ENCODE results near the gene PRKG1. TPM values are rescaled to one million over a fixed set of nuclear protein-coding genes. Genes with fewer than 3 reads are reported as not detected.

Gene PRKG1
- total RNA-seq, 1 experiment from 2014 or later: 16.5 TPM

DNA sequence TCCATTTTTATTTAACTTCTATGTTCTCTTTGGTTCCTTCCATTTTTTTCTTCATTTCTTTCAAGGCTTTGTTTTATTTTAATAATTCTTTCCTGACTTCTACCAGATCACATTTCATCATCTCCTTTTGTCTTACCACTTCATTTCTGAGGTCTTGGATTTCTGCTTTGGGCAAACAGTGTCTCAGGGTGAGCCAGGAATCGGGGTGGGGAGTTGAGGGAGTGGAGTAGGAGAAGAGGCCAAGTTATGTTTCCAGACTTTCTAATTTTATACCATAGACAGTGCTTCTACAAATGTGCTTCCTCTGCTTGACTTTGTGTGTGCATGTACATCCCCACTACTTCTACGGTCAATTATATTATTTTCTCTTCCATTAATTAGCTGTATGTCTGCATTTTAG is 112.1 kb downstream of the PRKG1 start (continued):
- TF ChIP-seq JUN (CRISPR knock-in tag; IDR thresholded peaks at IDR 0.05) (no peak), CBFB (CRISPR knock-in tag; IDR thresholded peaks at IDR 0.05; ENCODE audit: low read depth) (no peak)
- TF ChIP-seq, protein P1, sequence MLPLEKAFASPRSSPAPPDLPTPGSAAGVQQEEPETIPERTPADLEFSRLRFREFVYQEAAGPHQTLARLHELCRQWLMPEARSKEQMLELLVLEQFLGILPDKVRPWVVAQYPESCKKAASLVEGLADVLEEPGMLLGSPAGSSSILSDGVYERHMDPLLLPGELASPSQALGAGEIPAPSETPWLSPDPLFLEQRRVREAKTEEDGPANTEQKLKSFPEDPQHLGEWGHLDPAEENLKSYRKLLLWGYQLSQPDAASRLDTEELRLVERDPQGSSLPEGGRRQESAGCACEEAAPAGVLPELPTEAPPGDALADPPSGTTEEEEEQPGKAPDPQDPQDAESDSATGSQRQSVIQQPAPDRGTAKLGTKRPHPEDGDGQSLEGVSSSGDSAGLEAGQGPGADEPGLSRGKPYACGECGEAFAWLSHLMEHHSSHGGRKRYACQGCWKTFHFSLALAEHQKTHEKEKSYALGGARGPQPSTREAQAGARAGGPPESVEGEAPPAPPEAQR (CRISPR knock-in tag; IDR thresholded peaks at IDR 0.05): no peak

DNA sequence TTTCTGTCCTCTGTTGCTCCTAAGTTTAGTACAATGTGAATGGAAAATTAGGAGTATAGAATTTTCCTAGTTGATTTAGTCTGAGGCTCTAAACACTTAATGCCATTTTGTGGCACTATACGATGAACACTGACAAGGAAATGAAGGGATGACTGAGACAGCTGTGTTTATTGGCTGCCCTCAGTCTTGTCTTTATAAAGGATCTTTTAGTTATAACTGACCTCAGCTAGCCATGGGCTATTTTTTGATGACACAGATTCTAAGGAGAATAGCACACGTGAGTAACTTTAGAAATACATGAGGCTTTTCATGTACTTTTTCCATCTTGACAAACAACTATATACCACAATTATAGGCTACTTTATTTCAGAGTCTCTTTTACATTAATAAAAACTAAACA is 113.7 kb downstream of the PRKG1 start:
- CTCF ChIA-PET: no interaction called here
- H3K27ac Mint-ChIP-seq: no peak overlapping the region
- H3K36me3 Mint-ChIP-seq: no peaks in the 10 kb centered on the region
- POLR2A ChIA-PET: interaction anchor here (0.6 kb wide), 1 partner anchor 70 kb away, joined by 3 read pairs; no protein-coding TSS in a partner anchor
- no peaks in the 10 kb centered on the region for H3K27me3 Mint-ChIP-seq (ENCODE audit: low read depth)
- DNase-seq (ENCODE audit: low spot score) (no peak), ATAC-seq (no peak)
- H3K4me1 Mint-ChIP-seq: peaks cover 13% of the 10 kb centered on the region
- TF ChIP-seq, protein P2, sequence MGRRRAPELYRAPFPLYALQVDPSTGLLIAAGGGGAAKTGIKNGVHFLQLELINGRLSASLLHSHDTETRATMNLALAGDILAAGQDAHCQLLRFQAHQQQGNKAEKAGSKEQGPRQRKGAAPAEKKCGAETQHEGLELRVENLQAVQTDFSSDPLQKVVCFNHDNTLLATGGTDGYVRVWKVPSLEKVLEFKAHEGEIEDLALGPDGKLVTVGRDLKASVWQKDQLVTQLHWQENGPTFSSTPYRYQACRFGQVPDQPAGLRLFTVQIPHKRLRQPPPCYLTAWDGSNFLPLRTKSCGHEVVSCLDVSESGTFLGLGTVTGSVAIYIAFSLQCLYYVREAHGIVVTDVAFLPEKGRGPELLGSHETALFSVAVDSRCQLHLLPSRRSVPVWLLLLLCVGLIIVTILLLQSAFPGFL (CRISPR knock-in tag; IDR thresholded peaks at IDR 0.05; ENCODE audit: borderline replicate concordance): no peak
- TF ChIP-seq, protein P3, sequence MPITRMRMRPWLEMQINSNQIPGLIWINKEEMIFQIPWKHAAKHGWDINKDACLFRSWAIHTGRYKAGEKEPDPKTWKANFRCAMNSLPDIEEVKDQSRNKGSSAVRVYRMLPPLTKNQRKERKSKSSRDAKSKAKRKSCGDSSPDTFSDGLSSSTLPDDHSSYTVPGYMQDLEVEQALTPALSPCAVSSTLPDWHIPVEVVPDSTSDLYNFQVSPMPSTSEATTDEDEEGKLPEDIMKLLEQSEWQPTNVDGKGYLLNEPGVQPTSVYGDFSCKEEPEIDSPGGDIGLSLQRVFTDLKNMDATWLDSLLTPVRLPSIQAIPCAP (CRISPR knock-in tag; IDR thresholded peaks at IDR 0.05): no peak
- no peak for TF ChIP-seq SMAD3 (CRISPR knock-in tag; IDR thresholded peaks at IDR 0.05; ENCODE audit: borderline replicate concordance)
- TF ChIP-seq, protein P4, sequence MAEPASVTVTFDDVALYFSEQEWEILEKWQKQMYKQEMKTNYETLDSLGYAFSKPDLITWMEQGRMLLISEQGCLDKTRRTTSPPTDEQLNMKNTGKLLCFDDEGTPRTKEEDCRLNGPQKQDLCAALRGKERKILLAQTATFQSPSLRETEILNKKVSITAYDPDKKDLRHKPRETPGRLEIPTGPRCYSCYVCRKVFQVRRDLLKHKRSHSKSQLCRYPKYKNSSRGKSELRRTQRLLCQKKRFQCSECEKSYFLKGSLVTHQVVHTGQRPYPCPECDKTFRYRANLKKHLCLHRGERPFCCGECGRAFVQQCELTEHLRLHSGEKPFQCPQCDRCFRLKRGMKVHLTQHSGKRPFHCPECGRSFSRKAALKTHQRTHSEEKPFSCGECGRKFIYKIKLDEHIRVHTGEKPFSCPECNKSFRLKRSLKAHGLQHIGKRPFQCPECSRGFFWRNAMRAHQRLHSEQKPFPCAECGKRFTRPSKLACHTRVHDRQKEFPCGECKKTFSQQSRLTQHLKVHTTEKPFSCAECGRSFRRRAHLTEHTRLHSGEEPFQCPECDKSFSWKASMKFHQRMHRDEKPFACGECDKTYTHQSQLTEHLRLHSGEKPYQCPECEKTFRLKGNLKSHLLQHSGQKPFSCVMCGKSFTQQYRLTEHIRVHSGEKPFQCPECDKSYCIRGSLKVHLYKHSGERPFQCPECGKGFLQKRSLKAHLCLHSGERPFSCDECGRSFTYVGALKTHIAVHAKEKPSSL (CRISPR knock-in tag; conservative IDR thresholded peaks at IDR 0.05): no peak
- TF ChIP-seq NFYB (CRISPR knock-in tag; conservative IDR thresholded peaks at IDR 0.05; ENCODE audit: low read depth): no peak
- TF ChIP-seq, protein P5, sequence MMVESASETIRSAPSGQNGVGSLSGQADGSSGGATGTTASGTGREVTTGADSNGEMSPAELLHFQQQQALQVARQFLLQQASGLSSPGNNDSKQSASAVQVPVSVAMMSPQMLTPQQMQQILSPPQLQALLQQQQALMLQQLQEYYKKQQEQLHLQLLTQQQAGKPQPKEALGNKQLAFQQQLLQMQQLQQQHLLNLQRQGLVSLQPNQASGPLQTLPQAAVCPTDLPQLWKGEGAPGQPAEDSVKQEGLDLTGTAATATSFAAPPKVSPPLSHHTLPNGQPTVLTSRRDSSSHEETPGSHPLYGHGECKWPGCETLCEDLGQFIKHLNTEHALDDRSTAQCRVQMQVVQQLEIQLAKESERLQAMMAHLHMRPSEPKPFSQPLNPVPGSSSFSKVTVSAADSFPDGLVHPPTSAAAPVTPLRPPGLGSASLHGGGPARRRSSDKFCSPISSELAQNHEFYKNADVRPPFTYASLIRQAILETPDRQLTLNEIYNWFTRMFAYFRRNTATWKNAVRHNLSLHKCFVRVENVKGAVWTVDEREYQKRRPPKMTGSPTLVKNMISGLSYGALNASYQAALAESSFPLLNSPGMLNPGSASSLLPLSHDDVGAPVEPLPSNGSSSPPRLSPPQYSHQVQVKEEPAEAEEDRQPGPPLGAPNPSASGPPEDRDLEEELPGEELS (CRISPR knock-in tag; IDR thresholded peaks at IDR 0.05): no peak
- TF ChIP-seq ELF4 (CRISPR knock-in tag; IDR thresholded peaks at IDR 0.05; ENCODE audit: low read depth): no peak
- TF ChIP-seq TEAD4 (CRISPR knock-in tag; IDR thresholded peaks at IDR 0.05): no peak
- H3K9me3 Mint-ChIP-seq: no peaks in the 10 kb centered on the region
- H3K4me3 Mint-ChIP-seq: no peak overlapping the region

DNA sequence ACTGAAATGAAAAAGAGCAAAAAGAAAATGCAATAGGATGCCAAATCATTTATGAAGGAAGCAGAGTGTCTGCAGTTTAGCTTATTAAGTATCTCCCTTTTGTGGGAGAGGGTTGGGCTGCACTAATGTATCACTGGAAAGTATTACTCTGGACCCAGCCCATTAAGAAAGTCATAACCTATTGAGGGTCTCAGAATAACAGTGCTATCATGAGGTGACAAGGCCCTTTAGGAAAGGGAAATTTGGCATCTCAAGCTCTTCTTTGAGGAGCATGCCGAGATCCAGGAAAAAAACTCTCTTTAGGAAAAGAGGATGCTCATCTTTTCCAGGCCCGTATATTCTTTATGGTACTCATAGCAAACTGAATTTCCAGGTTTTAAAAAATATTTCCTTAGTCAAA is 114.6 kb downstream of the PRKG1 start:
- Mint-ChIP-seq H3K4me1 (peaks cover 14% of the 10 kb centered on the region), H3K4me3 (no peak overlapping the region), H3K27ac (no peak overlapping the region), H3K36me3 (no peaks in the 10 kb centered on the region), H3K9me3 (no peaks in the 10 kb centered on the region), H3K27me3 (ENCODE audit: low read depth) (no peaks in the 10 kb centered on the region)
- no peak for DNase-seq (ENCODE audit: low spot score)
- POLR2A ChIA-PET: no interaction called here
- CTCF ChIA-PET: no interaction called here
- ATAC-seq: no peak
- TF ChIP-seq, protein P6, sequence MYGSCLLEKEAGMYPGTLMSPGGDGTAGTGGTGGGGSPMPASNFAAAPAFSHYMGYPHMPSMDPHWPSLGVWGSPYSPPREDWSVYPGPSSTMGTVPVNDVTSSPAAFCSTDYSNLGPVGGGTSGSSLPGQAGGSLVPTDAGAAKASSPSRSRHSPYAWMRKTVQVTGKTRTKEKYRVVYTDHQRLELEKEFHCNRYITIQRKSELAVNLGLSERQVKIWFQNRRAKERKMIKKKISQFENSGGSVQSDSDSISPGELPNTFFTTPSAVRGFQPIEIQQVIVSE (CRISPR knock-in tag; IDR thresholded peaks at IDR 0.05; ENCODE audit: borderline replicate concordance): no peak
- TF ChIP-seq, protein P7, sequence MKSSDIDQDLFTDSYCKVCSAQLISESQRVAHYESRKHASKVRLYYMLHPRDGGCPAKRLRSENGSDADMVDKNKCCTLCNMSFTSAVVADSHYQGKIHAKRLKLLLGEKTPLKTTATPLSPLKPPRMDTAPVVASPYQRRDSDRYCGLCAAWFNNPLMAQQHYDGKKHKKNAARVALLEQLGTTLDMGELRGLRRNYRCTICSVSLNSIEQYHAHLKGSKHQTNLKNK (CRISPR knock-in tag; IDR thresholded peaks at IDR 0.05): no peak
- TF ChIP-seq, protein P8, sequence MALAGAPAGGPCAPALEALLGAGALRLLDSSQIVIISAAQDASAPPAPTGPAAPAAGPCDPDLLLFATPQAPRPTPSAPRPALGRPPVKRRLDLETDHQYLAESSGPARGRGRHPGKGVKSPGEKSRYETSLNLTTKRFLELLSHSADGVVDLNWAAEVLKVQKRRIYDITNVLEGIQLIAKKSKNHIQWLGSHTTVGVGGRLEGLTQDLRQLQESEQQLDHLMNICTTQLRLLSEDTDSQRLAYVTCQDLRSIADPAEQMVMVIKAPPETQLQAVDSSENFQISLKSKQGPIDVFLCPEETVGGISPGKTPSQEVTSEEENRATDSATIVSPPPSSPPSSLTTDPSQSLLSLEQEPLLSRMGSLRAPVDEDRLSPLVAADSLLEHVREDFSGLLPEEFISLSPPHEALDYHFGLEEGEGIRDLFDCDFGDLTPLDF (CRISPR knock-in tag; IDR thresholded peaks at IDR 0.05): no peak
- TF ChIP-seq, protein P2 (CRISPR knock-in tag; IDR thresholded peaks at IDR 0.05; ENCODE audit: borderline replicate concordance): no peak
- TF ChIP-seq GTF2I (CRISPR knock-in tag; conservative IDR thresholded peaks at IDR 0.05) (no peak), IRF2 (CRISPR knock-in tag; IDR thresholded peaks at IDR 0.05; ENCODE audit: borderline replicate concordance, low read depth) (no peak), FOXP1 (CRISPR knock-in tag; IDR thresholded peaks at IDR 0.05; ENCODE audit: borderline replicate concordance) (no peak), ESRRA (CRISPR knock-in tag; IDR thresholded peaks at IDR 0.05; ENCODE audit: borderline replicate concordance) (no peak), KAT7 (CRISPR knock-in tag; IDR thresholded peaks at IDR 0.05; ENCODE audit: borderline replicate concordance) (no peak)
- TF ChIP-seq, protein P9, sequence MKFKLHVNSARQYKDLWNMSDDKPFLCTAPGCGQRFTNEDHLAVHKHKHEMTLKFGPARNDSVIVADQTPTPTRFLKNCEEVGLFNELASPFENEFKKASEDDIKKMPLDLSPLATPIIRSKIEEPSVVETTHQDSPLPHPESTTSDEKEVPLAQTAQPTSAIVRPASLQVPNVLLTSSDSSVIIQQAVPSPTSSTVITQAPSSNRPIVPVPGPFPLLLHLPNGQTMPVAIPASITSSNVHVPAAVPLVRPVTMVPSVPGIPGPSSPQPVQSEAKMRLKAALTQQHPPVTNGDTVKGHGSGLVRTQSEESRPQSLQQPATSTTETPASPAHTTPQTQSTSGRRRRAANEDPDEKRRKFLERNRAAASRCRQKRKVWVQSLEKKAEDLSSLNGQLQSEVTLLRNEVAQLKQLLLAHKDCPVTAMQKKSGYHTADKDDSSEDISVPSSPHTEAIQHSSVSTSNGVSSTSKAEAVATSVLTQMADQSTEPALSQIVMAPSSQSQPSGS (CRISPR knock-in tag; IDR thresholded peaks at IDR 0.05; ENCODE audit: borderline replicate concordance, low read depth): no peak

Data from WTC11 (cell line).